PFSK-1 (cell line): ENCODE results near the gene PTF1A.

Experiments used
- POLR2AphosphoS5 ChIP-seq: IDR thresholded peaks from 2 replicates; pipeline ENCODE4 v1.6.1; 2012; ENCODE audit warnings: low read depth, mild to moderate bottlenecking, control low read depth, low read length, moderate library complexity
- SIN3A ChIP-seq: IDR thresholded peaks from 2 replicates; pipeline ENCODE4 v1.6.1; 2012; ENCODE audit warnings: mild to moderate bottlenecking, low read length, moderate library complexity, borderline replicate concordance; ENCODE audit not compliant: insufficient read depth
- TF ChIP-seq, protein P1 (sequence below), 2 experiments: IDR thresholded peaks; 2 replicates each; pipeline versions ENCODE4 v1.6.1 to v1.8.0; 2011 to 2012; ENCODE audit warnings: low read depth in 2 of 2, low read length in 2 of 2, control low read depth in 1 of 2, inconsistent platforms in 1 of 2, mild to moderate bottlenecking in 1 of 2, moderate library complexity in 1 of 2; ENCODE audit not compliant: insufficient read depth in 1 of 2

DNA sequence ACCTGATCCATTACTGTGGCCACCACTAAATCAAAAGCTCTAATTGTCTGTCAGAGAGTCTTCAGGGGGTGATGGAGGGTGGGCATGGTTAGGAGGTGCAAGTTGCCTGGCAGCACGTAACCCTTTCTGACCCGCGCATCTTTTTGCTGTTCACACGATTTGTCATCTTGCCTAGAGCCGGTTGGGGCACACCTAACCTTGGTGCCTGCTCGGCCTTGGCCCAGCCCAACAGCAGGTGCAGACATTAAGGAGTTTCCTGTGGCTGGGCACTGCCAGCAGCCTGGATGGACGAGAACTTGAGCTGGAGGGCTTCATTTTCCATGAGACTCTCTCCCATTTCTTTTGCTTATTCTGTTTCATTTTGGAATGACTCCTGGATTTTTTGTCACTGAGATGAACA, 41.0 kb upstream of the PTF1A start:
- TF ChIP-seq, protein P1, sequence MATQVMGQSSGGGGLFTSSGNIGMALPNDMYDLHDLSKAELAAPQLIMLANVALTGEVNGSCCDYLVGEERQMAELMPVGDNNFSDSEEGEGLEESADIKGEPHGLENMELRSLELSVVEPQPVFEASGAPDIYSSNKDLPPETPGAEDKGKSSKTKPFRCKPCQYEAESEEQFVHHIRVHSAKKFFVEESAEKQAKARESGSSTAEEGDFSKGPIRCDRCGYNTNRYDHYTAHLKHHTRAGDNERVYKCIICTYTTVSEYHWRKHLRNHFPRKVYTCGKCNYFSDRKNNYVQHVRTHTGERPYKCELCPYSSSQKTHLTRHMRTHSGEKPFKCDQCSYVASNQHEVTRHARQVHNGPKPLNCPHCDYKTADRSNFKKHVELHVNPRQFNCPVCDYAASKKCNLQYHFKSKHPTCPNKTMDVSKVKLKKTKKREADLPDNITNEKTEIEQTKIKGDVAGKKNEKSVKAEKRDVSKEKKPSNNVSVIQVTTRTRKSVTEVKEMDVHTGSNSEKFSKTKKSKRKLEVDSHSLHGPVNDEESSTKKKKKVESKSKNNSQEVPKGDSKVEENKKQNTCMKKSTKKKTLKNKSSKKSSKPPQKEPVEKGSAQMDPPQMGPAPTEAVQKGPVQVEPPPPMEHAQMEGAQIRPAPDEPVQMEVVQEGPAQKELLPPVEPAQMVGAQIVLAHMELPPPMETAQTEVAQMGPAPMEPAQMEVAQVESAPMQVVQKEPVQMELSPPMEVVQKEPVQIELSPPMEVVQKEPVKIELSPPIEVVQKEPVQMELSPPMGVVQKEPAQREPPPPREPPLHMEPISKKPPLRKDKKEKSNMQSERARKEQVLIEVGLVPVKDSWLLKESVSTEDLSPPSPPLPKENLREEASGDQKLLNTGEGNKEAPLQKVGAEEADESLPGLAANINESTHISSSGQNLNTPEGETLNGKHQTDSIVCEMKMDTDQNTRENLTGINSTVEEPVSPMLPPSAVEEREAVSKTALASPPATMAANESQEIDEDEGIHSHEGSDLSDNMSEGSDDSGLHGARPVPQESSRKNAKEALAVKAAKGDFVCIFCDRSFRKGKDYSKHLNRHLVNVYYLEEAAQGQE (IDR thresholded peaks at IDR 0.05; ENCODE audit: insufficient read depth in 1 of 2, low read depth in 2 of 2, low read length in 2 of 2), result no peak
- TF ChIP-seq SIN3A, result no peak
- TF ChIP-seq POLR2AphosphoS5, result no peak
